Measurements from ENCODE around the gene CASD1.

The CASD1 gene

GRCh38 chr7:94512735-94513564 is 3.3 kb downstream of the CASD1 start:
- no peak for DNase-seq (ENCODE audit: low read depth in 1 of 2, low spot score in 1 of 2)

- DNase-seq (ENCODE audit: low read depth in 1 of 2, low spot score in 1 of 2): no peak
These were observed 3.9 kb downstream of the CASD1 start for GRCh38 chr7:94513565-94513860.

- DNase-seq (ENCODE audit: low read depth in 1 of 2, low spot score in 1 of 2): no peak
These were observed 4.7 kb downstream of the CASD1 start for GRCh38 chr7:94514140-94514889.

GRCh38 chr7:94514917-94515316 is 5.3 kb downstream of the CASD1 start:
- no peak for DNase-seq (ENCODE audit: low read depth in 1 of 2, low spot score in 1 of 2)

- no peak for DNase-seq (ENCODE audit: low read depth in 1 of 2, low spot score in 1 of 2)
These were observed 16.3 kb downstream of the CASD1 start for GRCh38 chr7:94525923-94526322.

- no peak for DNase-seq (ENCODE audit: low read depth in 1 of 2, low spot score in 1 of 2)
These were observed 19.9 kb downstream of the CASD1 start for GRCh38 chr7:94529516-94529915.

- no peak for DNase-seq (ENCODE audit: low read depth in 1 of 2, low spot score in 1 of 2)
These were observed 20.5 kb downstream of the CASD1 start for GRCh38 chr7:94530109-94530508.

GRCh38 chr7:94532676-94533075 is 23.1 kb downstream of the CASD1 start:
- no peak for DNase-seq (ENCODE audit: low read depth in 1 of 2, low spot score in 1 of 2)

- no peak for DNase-seq (ENCODE audit: low read depth in 1 of 2, low spot score in 1 of 2)
These were observed 30.8 kb downstream of the CASD1 start for GRCh38 chr7:94540428-94540827.

- no peak for DNase-seq (ENCODE audit: low read depth in 1 of 2, low spot score in 1 of 2)
These were observed 37.5 kb downstream of the CASD1 start for GRCh38 chr7:94547126-94547525.

GRCh38 chr7:94556028-94556427 is 46.4 kb downstream of the CASD1 start:
- DNase-seq (ENCODE audit: low read depth in 1 of 2, low spot score in 1 of 2): no peak

GRCh38 chr7:94557215-94557614 is 47.6 kb downstream of the CASD1 start:
- DNase-seq (ENCODE audit: low read depth in 1 of 2, low spot score in 1 of 2): no peak

GRCh38 chr7:94559972-94560371 is 50.4 kb downstream of the CASD1 start:
- DNase-seq (ENCODE audit: low read depth in 1 of 2, low spot score in 1 of 2): no peak

GRCh38 chr7:94561841-94562514 is 52.4 kb downstream of the CASD1 start:
- no peak for DNase-seq (ENCODE audit: low read depth in 1 of 2, low spot score in 1 of 2)

- no peak for DNase-seq (ENCODE audit: low read depth in 1 of 2, low spot score in 1 of 2)
These were observed 52.9 kb downstream of the CASD1 start for GRCh38 chr7:94562525-94562924.

- no peak for DNase-seq (ENCODE audit: low read depth in 1 of 2, low spot score in 1 of 2)
These were observed 55.8 kb downstream of the CASD1 start for GRCh38 chr7:94565247-94565894.

- no peak for DNase-seq (ENCODE audit: low read depth in 1 of 2, low spot score in 1 of 2)
These were observed 57.8 kb downstream of the CASD1 start for GRCh38 chr7:94567396-94567795.

- no peak for DNase-seq (ENCODE audit: low read depth in 1 of 2, low spot score in 1 of 2)
These were observed 62.2 kb downstream of the CASD1 start for GRCh38 chr7:94571816-94572215.

GRCh38 chr7:94575646-94576045 is 66.0 kb downstream of the CASD1 start:
- DNase-seq (ENCODE audit: low read depth in 1 of 2, low spot score in 1 of 2): no peak

GRCh38 chr7:94576316-94576715 is 66.7 kb downstream of the CASD1 start:
- no peak for DNase-seq (ENCODE audit: low read depth in 1 of 2, low spot score in 1 of 2)

- no peak for DNase-seq (ENCODE audit: low read depth in 1 of 2, low spot score in 1 of 2)
These were observed 67.7 kb downstream of the CASD1 start for GRCh38 chr7:94577357-94577756.

- no peak for DNase-seq (ENCODE audit: low read depth in 1 of 2, low spot score in 1 of 2)
These were observed 69.0 kb downstream of the CASD1 start for GRCh38 chr7:94578614-94579013.
